ENCODE measurements around the gene SNX30. TPM values are rescaled to one million over a fixed set of nuclear protein-coding genes. Genes with fewer than 3 reads are reported as not detected.
A peak's percentile ranks its signal among the peaks of the same experiment; 100 is the strongest.

SNX30 gene
- total and polyA plus RNA-seq, 2 donors (not counting 1 experiment from before 2014, with no cell fraction given) = 3.8 to 20.6 TPM

- POLR2A ChIA-PET = no interaction called here
- Mint-ChIP-seq H3K9me3 (ENCODE audit: insufficient read depth) (no peaks in the 10 kb centered on the region), H3K27me3 (peaks cover 25% of the 10 kb centered on the region), H3K4me3 (no peak overlapping the region), H3K4me1 (peaks cover 6% of the 10 kb centered on the region), H3K27ac (no peak overlapping the region)
- Histone ChIP-seq H2AFZ (ENCODE audit: insufficient read depth, low read depth, low read length, poor library complexity, severe bottlenecking) (no peak overlapping the region), H3K9ac (ENCODE audit: low read length) (no peak overlapping the region), H3K4me1 (ENCODE audit: control insufficient read depth in 2 of 2, insufficient read depth in 2 of 2, low read length in 2 of 2) (peaks cover 11% of the 10 kb centered on the region in 2 donors), H3K27me3 (replicated peaks in 1 of 4; ENCODE audit: control extremely low read depth in 1 of 4, control insufficient read depth in 3 of 4, insufficient read depth in 4 of 4, low read length in 3 of 4) (peaks cover 0 to 30% (median 11%) of the 10 kb centered on the region in 4 experiments), H3K9me3 (ENCODE audit: control extremely low read depth in 1 of 3, control insufficient read depth in 2 of 3, insufficient read depth in 1 of 3, low read length in 2 of 3) (peaks cover 0 to 3% (median 0%) of the 10 kb centered on the region in 3 donors), H4K20me1 (ENCODE audit: control insufficient read depth, insufficient read depth, low read length, poor library complexity, severe bottlenecking) (no peaks in the 10 kb centered on the region), H3K4me2 (replicated peaks; ENCODE audit: low read depth, low read length, poor library complexity, severe bottlenecking) (no peak overlapping the region), H3K4me3 (ENCODE audit: control extremely low read depth in 1 of 5, extremely low read depth in 1 of 5, insufficient read depth in 1 of 5, low read depth in 2 of 5, low read length in 4 of 5) (no peak overlapping the region), H3K27ac (ENCODE audit: low read length in 2 of 2) (no peak overlapping the region), H3K36me3 (replicated peaks in 1 of 2; ENCODE audit: control extremely low read depth in 1 of 2, control insufficient read depth in 1 of 2, extremely low read depth in 1 of 2, insufficient read depth in 2 of 2, low read length in 1 of 2) (no peaks in the 10 kb centered on the region), H3K79me2 (ENCODE audit: control insufficient read depth, insufficient read depth, low read length) (no peaks in the 10 kb centered on the region)
- intact Hi-C loops (cut with micrococcal nuclease) = no loop called here
- ATAC-seq (ENCODE audit: low read depth) = no peak
- WGBS (ENCODE audit: insufficient coverage) = 75% methylated on average over 2 of the region's 5 CpGs
- TF ChIP-seq, protein P1, sequence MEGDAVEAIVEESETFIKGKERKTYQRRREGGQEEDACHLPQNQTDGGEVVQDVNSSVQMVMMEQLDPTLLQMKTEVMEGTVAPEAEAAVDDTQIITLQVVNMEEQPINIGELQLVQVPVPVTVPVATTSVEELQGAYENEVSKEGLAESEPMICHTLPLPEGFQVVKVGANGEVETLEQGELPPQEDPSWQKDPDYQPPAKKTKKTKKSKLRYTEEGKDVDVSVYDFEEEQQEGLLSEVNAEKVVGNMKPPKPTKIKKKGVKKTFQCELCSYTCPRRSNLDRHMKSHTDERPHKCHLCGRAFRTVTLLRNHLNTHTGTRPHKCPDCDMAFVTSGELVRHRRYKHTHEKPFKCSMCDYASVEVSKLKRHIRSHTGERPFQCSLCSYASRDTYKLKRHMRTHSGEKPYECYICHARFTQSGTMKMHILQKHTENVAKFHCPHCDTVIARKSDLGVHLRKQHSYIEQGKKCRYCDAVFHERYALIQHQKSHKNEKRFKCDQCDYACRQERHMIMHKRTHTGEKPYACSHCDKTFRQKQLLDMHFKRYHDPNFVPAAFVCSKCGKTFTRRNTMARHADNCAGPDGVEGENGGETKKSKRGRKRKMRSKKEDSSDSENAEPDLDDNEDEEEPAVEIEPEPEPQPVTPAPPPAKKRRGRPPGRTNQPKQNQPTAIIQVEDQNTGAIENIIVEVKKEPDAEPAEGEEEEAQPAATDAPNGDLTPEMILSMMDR (IDR thresholded peaks at IDR 0.05) = no peak
- no peak for TF ChIP-seq EZH2 (IDR thresholded peaks at IDR 0.05; ENCODE audit: borderline replicate concordance, insufficient read depth, low read depth, low read length, poor library complexity, severe bottlenecking)
- CTCF ChIA-PET = interaction anchor here (1.3 to 1.6 kb wide), 2 partner anchors 15 to 29 kb away, joined by 3 to 6 read pairs; no protein-coding TSS in a partner anchor
- no peak for DNase-seq
Observed at GRCh38 chr9:112887381-112887780, 136.8 kb downstream of the SNX30 start.

GRCh38 chr9:112890106-112891081 is 139.8 kb downstream of the SNX30 start, which contains the start of gene SLC46A2:
Gene SLC46A2 (minus strand): TSS chr9:112890876. CDS start chr9:112890681, 195 bp downstream.
- Histone ChIP-seq H3K27me3 (replicated peaks in 1 of 4; ENCODE audit: control extremely low read depth in 1 of 4, control insufficient read depth in 3 of 4, insufficient read depth in 4 of 4, low read length in 3 of 4) (peaks cover 0 to 30% (median 14%) of the 10 kb centered on the region in 4 experiments), H3K36me3 (replicated peaks in 1 of 2; ENCODE audit: control extremely low read depth in 1 of 2, control insufficient read depth in 1 of 2, extremely low read depth in 1 of 2, insufficient read depth in 2 of 2, low read length in 1 of 2) (no peaks in the 10 kb centered on the region), H2AFZ (ENCODE audit: insufficient read depth, low read depth, low read length, poor library complexity, severe bottlenecking) (no peak within 1 kb of the TSS), H3K4me2 (replicated peaks; ENCODE audit: low read depth, low read length, poor library complexity, severe bottlenecking) (peak within 1 kb of the TSS; percentile 50), H3K4me1 (ENCODE audit: control insufficient read depth in 2 of 2, insufficient read depth in 2 of 2, low read length in 2 of 2) (peaks cover 14 to 19% of the 10 kb centered on the region in 2 donors), H4K20me1 (ENCODE audit: control insufficient read depth, insufficient read depth, low read length, poor library complexity, severe bottlenecking) (no peaks in the 10 kb centered on the region), H3K9me3 (ENCODE audit: control extremely low read depth in 1 of 3, control insufficient read depth in 2 of 3, insufficient read depth in 1 of 3, low read length in 2 of 3) (peaks cover 0 to 3% (median 0%) of the 10 kb centered on the region in 3 donors), H3K4me3 (ENCODE audit: control extremely low read depth in 1 of 5, extremely low read depth in 1 of 5, insufficient read depth in 1 of 5, low read depth in 2 of 5, low read length in 4 of 5) (peak within 1 kb of the TSS in 2 of 5 experiments; percentile 5 to 23), H3K79me2 (ENCODE audit: control insufficient read depth, insufficient read depth, low read length) (no peaks in the 10 kb centered on the region), H3K9ac (ENCODE audit: low read length) (no peak within 1 kb of the TSS), H3K27ac (ENCODE audit: low read length in 2 of 2) (no peak within 1 kb of the TSS)
- 26% methylated on average over 77 of the region's 78 CpGs for WGBS (ENCODE audit: insufficient coverage)
- CTCF ChIA-PET = no interaction called here
- Mint-ChIP-seq H3K27ac (no peak within 1 kb of the TSS), H3K4me1 (peaks cover 15% of the 10 kb centered on the region), H3K4me3 (peak within 1 kb of the TSS; percentile 16), H3K9me3 (ENCODE audit: insufficient read depth) (no peaks in the 10 kb centered on the region), H3K27me3 (peaks cover 31% of the 10 kb centered on the region)
- DNase-seq (no peak), ATAC-seq (ENCODE audit: low read depth) (no peak)
- POLR2A ChIA-PET = no interaction called here
- intact Hi-C loops (cut with micrococcal nuclease) = no loop called here
- TF ChIP-seq EZH2 (IDR thresholded peaks at IDR 0.05; ENCODE audit: borderline replicate concordance, insufficient read depth, low read depth, low read length, poor library complexity, severe bottlenecking) = no peak
- TF ChIP-seq, protein P1 (IDR thresholded peaks at IDR 0.05) = no peak

Data from B cell (primary cell).